ENCODE measurements around the gene ZNF280A.

ZNF280A gene

GRCh38 chr22:22547226-22547625 lies 27.2 kb upstream of the ZNF280A start:
- TF ChIP-seq CTCF (IDR thresholded peaks at IDR 0.05; ENCODE audit: low read depth, low read length): no peak
- H3K4me1 ChIP-seq: no peaks in the 10 kb centered on the region
- no peaks in the 10 kb centered on the region for H3K27me3 ChIP-seq
- no peaks in the 10 kb centered on the region for H3K36me3 ChIP-seq
- H3K9me3 ChIP-seq: no peaks in the 10 kb centered on the region
- no peak for DNase-seq
- no peak overlapping the region for H3K4me3 ChIP-seq (ENCODE audit: low read depth, low read length)

GRCh38 chr22:22546490-22546889 lies 26.4 kb upstream of the ZNF280A start:
- H3K9me3 ChIP-seq: no peaks in the 10 kb centered on the region
- H3K36me3 ChIP-seq: no peaks in the 10 kb centered on the region
- DNase-seq: no peak
- no peak for TF ChIP-seq CTCF (IDR thresholded peaks at IDR 0.05; ENCODE audit: low read depth, low read length)
- H3K4me3 ChIP-seq (ENCODE audit: low read depth, low read length): no peak overlapping the region
- H3K27me3 ChIP-seq: no peaks in the 10 kb centered on the region
- no peaks in the 10 kb centered on the region for H3K4me1 ChIP-seq

- no peaks in the 10 kb centered on the region for H3K9me3 ChIP-seq
- H3K4me1 ChIP-seq: no peaks in the 10 kb centered on the region
- no peak overlapping the region for H3K4me3 ChIP-seq (ENCODE audit: low read depth, low read length)
- H3K36me3 ChIP-seq: no peaks in the 10 kb centered on the region
- H3K27me3 ChIP-seq: no peaks in the 10 kb centered on the region
- no peak for DNase-seq
- TF ChIP-seq CTCF (IDR thresholded peaks at IDR 0.05; ENCODE audit: low read depth, low read length): no peak
Observed at GRCh38 chr22:22545084-22545483, 25.0 kb upstream of the ZNF280A start.

- no peak for DNase-seq
- Histone ChIP-seq H3K36me3 (no peaks in the 10 kb centered on the region), H3K9me3 (no peaks in the 10 kb centered on the region), H3K4me1 (no peaks in the 10 kb centered on the region), H3K27me3 (peaks cover 4% of the 10 kb centered on the region; the same call in 1 of the 2 replicates), H3K4me3 (ENCODE audit: low read depth, low read length) (no peak overlapping the region)
- no peak for TF ChIP-seq CTCF (IDR thresholded peaks at IDR 0.05; ENCODE audit: low read depth, low read length)
Observed at GRCh38 chr22:22538226-22538989, 18.3 kb upstream of the ZNF280A start.

GRCh38 chr22:22536916-22537315 lies 16.8 kb upstream of the ZNF280A start:
- no peak for DNase-seq
- Histone ChIP-seq H3K4me1 (no peaks in the 10 kb centered on the region), H3K9me3 (no peaks in the 10 kb centered on the region), H3K27me3 (peaks cover 4% of the 10 kb centered on the region; the same call in 1 of the 2 replicates), H3K4me3 (ENCODE audit: low read depth, low read length) (no peak overlapping the region), H3K36me3 (no peaks in the 10 kb centered on the region)
- no peak for TF ChIP-seq CTCF (IDR thresholded peaks at IDR 0.05; ENCODE audit: low read depth, low read length)

GRCh38 chr22:22536515-22536914 lies 16.4 kb upstream of the ZNF280A start:
- Histone ChIP-seq H3K9me3 (no peaks in the 10 kb centered on the region), H3K36me3 (no peaks in the 10 kb centered on the region), H3K27me3 (peaks cover 4% of the 10 kb centered on the region; the same call in 1 of the 2 replicates), H3K4me1 (no peaks in the 10 kb centered on the region), H3K4me3 (ENCODE audit: low read depth, low read length) (no peak overlapping the region)
- no peak for DNase-seq
- no peak for TF ChIP-seq CTCF (IDR thresholded peaks at IDR 0.05; ENCODE audit: low read depth, low read length)

Data from BE2C (cell line).